SK-N-SH treated with all-trans-retinoic acid at 6 μM for 48 hours (cell line): ENCODE measurements around the gene MMP24OS.

Source experiments
- ARNTL ChIP-seq: fragments of 450-650 bp; formaldehyde crosslinking; IDR thresholded peaks from 2 replicates; pipeline ENCODE4 v1.5.0; 2020; ENCODE audit warnings: low read depth, mild to moderate bottlenecking, moderate library complexity, borderline replicate concordance
- ISL1 ChIP-seq: fragments of 250-450 bp; sonication (Bioruptor Pico); IDR thresholded peaks from 2 replicates; pipeline ENCODE4 v2.1.2; 2022; ENCODE audit warnings: mild to moderate bottlenecking, moderate library complexity
- OSR1 ChIP-seq: fragments of 250-450 bp; sonication (Bioruptor Pico); IDR thresholded peaks from 2 replicates; pipeline ENCODE4 v1.8.0; 2022; ENCODE audit warnings: moderate library complexity, mild to moderate bottlenecking, inconsistent platforms
- RARB ChIP-seq: fragments of 250-450 bp; sonication (Bioruptor Pico); IDR thresholded peaks from 2 replicates; pipeline ENCODE4 v1.8.0; 2021; ENCODE audit warnings: mild to moderate bottlenecking, moderate library complexity
- SNAI2 ChIP-seq: fragments of 250-450 bp; sonication (Bioruptor Pico); IDR thresholded peaks from 2 replicates; pipeline ENCODE4 v1.5.0; 2020; ENCODE audit warnings: mild to moderate bottlenecking, moderate library complexity
- ZFP30 ChIP-seq: fragments of 450-650 bp; formaldehyde crosslinking; IDR thresholded peaks from 2 replicates; pipeline ENCODE4 v1.5.0; 2022; ENCODE audit warnings: mild to moderate bottlenecking, moderate library complexity
- ZNF70 ChIP-seq: fragments of 450-650 bp; formaldehyde crosslinking; IDR thresholded peaks from 2 replicates; pipeline ENCODE4 v1.5.0; 2020; ENCODE audit warnings: mild to moderate bottlenecking, moderate library complexity
- TF ChIP-seq, protein P1 (sequence below): fragments of 250-450 bp; sonication (Bioruptor Pico); IDR thresholded peaks from 2 replicates; pipeline ENCODE4 v1.8.0; 2020; ENCODE audit warnings: mild to moderate bottlenecking, moderate library complexity, borderline replicate concordance
- TF ChIP-seq, protein P2 (sequence below): fragments of 250-450 bp; sonication (Bioruptor Pico); IDR thresholded peaks from 2 replicates; pipeline ENCODE4 v1.5.1; 2021; ENCODE audit warnings: mild to moderate bottlenecking, moderate library complexity
- TF ChIP-seq, protein P3 (sequence below): fragments of 250-450 bp; sonication (Bioruptor Pico); IDR thresholded peaks from 2 replicates; pipeline ENCODE4 v1.5.1; 2020; ENCODE audit warnings: low read depth, mild to moderate bottlenecking, moderate library complexity

DNA sequence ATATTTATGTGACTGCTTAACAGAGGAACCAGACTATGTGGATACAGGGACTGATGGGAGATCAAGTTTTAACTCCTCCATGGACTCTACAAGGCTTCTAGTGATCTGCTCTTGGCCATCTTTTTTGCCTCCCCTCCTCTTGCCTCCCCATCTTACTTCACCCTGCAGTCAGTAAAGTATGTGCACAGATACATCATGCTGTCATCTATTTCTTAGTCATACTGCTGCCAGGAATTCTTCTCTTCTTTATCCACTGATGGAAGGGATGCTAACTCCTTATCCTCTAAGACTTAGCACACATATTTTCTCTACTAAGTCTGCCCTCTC lies 41.9 kb upstream of the MMP24OS start:
- TF ChIP-seq, protein P1, sequence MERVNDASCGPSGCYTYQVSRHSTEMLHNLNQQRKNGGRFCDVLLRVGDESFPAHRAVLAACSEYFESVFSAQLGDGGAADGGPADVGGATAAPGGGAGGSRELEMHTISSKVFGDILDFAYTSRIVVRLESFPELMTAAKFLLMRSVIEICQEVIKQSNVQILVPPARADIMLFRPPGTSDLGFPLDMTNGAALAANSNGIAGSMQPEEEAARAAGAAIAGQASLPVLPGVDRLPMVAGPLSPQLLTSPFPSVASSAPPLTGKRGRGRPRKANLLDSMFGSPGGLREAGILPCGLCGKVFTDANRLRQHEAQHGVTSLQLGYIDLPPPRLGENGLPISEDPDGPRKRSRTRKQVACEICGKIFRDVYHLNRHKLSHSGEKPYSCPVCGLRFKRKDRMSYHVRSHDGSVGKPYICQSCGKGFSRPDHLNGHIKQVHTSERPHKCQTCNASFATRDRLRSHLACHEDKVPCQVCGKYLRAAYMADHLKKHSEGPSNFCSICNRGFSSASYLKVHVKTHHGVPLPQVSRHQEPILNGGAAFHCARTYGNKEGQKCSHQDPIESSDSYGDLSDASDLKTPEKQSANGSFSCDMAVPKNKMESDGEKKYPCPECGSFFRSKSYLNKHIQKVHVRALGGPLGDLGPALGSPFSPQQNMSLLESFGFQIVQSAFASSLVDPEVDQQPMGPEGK: no peak
- no peak for TF ChIP-seq OSR1 (CRISPR knock-in tag)
- no peak for TF ChIP-seq SNAI2 (CRISPR knock-in tag)
- 0 out of 2 replicates have a peak, but pooled peaks have one; percentile 9 for TF ChIP-seq ZNF70 (CRISPR knock-in tag)
- TF ChIP-seq RARB (CRISPR knock-in tag): no peak
- TF ChIP-seq, protein P2, sequence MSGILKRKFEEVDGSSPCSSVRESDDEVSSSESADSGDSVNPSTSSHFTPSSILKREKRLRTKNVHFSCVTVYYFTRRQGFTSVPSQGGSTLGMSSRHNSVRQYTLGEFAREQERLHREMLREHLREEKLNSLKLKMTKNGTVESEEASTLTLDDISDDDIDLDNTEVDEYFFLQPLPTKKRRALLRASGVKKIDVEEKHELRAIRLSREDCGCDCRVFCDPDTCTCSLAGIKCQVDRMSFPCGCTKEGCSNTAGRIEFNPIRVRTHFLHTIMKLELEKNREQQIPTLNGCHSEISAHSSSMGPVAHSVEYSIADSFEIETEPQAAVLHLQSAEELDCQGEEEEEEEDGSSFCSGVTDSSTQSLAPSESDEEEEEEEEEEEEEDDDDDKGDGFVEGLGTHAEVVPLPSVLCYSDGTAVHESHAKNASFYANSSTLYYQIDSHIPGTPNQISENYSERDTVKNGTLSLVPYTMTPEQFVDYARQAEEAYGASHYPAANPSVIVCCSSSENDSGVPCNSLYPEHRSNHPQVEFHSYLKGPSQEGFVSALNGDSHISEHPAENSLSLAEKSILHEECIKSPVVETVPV (CRISPR knock-in tag): no peak
- TF ChIP-seq ZFP30 (CRISPR knock-in tag): no peak
- TF ChIP-seq ARNTL (CRISPR knock-in tag): no peak
- TF ChIP-seq, protein P3, sequence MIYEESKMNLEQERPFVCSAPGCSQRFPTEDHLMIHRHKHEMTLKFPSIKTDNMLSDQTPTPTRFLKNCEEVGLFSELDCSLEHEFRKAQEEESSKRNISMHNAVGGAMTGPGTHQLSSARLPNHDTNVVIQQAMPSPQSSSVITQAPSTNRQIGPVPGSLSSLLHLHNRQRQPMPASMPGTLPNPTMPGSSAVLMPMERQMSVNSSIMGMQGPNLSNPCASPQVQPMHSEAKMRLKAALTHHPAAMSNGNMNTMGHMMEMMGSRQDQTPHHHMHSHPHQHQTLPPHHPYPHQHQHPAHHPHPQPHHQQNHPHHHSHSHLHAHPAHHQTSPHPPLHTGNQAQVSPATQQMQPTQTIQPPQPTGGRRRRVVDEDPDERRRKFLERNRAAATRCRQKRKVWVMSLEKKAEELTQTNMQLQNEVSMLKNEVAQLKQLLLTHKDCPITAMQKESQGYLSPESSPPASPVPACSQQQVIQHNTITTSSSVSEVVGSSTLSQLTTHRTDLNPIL (CRISPR knock-in tag): no peak
- no peak for TF ChIP-seq ISL1 (CRISPR knock-in tag)
